ENCODE data around the gene LEFTY2. TPM values are rescaled to one million over a fixed set of nuclear protein-coding genes. Genes with fewer than 3 reads are reported as not detected.

The LEFTY2 gene
- polyA plus RNA-seq, 2 of the 4 experiments (the other 2 are of a cell fraction) = not detected

DNA sequence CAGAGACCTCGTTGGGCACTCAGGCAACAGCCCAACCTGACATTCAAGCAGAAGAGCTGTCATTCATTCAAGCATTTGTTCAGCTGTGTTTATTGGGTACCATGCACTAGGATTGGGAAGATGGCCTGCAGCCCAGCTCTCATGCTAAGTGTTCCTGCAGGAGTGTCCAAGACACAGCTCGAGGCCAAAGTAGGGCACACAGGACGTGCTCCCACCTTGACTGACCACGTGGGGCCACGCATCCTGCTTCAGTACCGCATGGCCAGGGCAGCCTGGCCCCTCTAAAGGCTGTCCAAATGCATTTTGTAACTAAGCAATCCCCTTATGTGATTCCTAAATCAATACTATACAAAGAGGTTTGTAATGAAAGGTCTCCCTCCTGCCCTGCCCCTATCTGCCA, 26.6 kb downstream of the LEFTY2 start:
- H3K9me3 ChIP-seq = no peaks in the 10 kb centered on the region
- peaks cover 8% of the 10 kb centered on the region; the same call in 1 of the 3 replicates for H3K4me1 ChIP-seq
- TF ChIP-seq SREBF2 (IDR thresholded peaks at IDR 0.05) (no peak), JUN (IDR thresholded peaks at IDR 0.05) (no peak), FOXS1 (CRISPR knock-in tag; IDR thresholded peaks at IDR 0.05) (no peak), HEYL (CRISPR knock-in tag; IDR thresholded peaks at IDR 0.05) (no peak), TFCP2L1 (CRISPR knock-in tag; IDR thresholded peaks at IDR 0.05) (no peak), ZNF302 (CRISPR knock-in tag; IDR thresholded peaks at IDR 0.05) (no peak), JUNB (IDR thresholded peaks at IDR 0.05) (no peak), CBX8 (IDR thresholded peaks at IDR 0.05) (no peak), CHD2 (IDR thresholded peaks at IDR 0.05; ENCODE audit: low read length, partially characterized antibody) (no peak), SMC3 (IDR thresholded peaks at IDR 0.05) (no peak)
- POLR2A ChIA-PET = no interaction called here
- H3K4me3 ChIP-seq = no peak overlapping the region
- WGBS (ENCODE audit: missing lambda C conversion rate) = 90% methylated on average over 6 of the region's 6 CpGs
- FAIRE-seq (no peak), ATAC-seq (no peak), DNase-seq (ENCODE audit: low read depth in 1 of 2, low spot score in 1 of 2) (no peak)
- no peak overlapping the region for H3K4me2 ChIP-seq
- CTCF ChIA-PET = interaction anchor here (1.1 to 10.9 kb wide), 3 partner anchors 10 to 441 kb away, joined by 3 to 196 read pairs (median 3); partner anchors contain the start of gene PYCR2
- H3K27ac ChIP-seq = no peak overlapping the region

DNA sequence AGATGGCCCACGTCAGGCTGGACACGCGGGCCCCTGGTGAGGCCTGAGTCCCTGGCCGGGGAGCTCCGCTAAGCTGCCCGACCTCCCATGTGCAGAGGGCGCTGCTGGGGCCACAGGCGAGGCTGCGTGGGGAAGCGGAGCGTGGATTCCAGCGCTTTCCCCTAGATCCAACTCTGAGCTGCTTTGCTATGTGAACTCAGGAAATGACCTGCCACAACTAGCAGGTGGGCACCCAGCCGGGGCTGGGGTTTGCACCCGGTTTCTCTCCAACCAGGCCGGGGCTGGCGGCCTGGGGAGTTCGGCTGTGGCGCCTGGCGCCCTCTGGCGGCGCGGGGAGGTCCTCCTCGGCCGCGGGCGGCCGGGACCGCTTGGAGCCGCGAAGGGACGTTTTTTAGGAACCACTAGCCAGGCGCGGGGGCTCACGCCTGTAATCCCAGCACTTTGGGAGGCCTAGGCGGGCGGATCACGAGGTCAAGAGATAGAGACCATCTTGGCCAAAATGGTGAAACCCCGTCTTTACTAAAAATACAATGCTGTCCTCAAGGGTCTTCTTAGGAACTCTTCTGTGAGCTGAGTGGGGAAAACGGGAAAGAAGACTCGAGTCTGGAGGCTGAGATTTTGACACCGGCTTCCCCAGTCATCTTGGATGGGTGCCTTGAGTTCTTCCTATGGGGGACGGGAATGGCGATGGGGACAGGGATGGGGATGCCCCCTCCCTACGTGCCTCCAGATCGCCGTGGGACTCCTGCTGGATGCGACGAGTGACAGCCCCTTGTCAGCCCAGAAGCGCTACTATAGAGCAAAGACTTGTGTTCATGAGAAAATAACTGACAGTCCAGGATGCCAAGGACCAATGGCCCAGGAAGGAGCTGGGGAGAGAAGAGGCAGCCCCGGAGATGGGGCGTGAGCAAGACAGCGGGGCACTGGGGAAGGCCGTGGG, 29.6 kb downstream of the LEFTY2 start:
- ChIA-PET CTCF (interaction anchor here (0.6 to 12.4 kb wide), 68 partner anchors 7 to 486 kb away, joined by 3 to 207 read pairs (median 4); partner anchors contain the start of genes LEFTY1, LEFTY2, PYCR2 and SRP9), POLR2A (interaction anchor here (0.7 to 2.1 kb wide), 4 partner anchors 12 to 134 kb away, joined by 4 to 14 read pairs (median 6); partner anchors contain the start of genes PYCR2, SRP9 and TMEM63A)
- Histone ChIP-seq H3K27ac (peak overlapping the region; percentile 62 to 79), H3K4me1 (0 out of 3 replicates have a peak, but pooled peaks cover 3% of the 10 kb centered on the region), H3K4me2 (peak overlapping the region; percentile 84), H3K9me3 (no peaks in the 10 kb centered on the region), H3K4me3 (peak overlapping the region; percentile 29)
- no peak for FAIRE-seq
- TF ChIP-seq BHLHE40 (IDR thresholded peaks at IDR 0.05; ENCODE audit: low read depth, low read length) = no peak
- TF ChIP-seq SMC3 (IDR thresholded peaks at IDR 0.05) = peak; percentile 98
- TF ChIP-seq, protein P1, sequence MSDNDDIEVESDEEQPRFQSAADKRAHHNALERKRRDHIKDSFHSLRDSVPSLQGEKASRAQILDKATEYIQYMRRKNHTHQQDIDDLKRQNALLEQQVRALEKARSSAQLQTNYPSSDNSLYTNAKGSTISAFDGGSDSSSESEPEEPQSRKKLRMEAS (IDR thresholded peaks at IDR 0.05) = peak; percentile 54; the same call in 1 of the 2 replicates
- peak; percentile 73 to 95 for TF ChIP-seq RAD21 (conservative IDR thresholded peaks at IDR 0.05 in 1 of 2, IDR thresholded peaks at IDR 0.05 in 1 of 2)
- TF ChIP-seq, protein P2, sequence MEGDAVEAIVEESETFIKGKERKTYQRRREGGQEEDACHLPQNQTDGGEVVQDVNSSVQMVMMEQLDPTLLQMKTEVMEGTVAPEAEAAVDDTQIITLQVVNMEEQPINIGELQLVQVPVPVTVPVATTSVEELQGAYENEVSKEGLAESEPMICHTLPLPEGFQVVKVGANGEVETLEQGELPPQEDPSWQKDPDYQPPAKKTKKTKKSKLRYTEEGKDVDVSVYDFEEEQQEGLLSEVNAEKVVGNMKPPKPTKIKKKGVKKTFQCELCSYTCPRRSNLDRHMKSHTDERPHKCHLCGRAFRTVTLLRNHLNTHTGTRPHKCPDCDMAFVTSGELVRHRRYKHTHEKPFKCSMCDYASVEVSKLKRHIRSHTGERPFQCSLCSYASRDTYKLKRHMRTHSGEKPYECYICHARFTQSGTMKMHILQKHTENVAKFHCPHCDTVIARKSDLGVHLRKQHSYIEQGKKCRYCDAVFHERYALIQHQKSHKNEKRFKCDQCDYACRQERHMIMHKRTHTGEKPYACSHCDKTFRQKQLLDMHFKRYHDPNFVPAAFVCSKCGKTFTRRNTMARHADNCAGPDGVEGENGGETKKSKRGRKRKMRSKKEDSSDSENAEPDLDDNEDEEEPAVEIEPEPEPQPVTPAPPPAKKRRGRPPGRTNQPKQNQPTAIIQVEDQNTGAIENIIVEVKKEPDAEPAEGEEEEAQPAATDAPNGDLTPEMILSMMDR (IDR thresholded peaks at IDR 0.05) = peak; percentile 99
- no peak for TF ChIP-seq HEYL (CRISPR knock-in tag; IDR thresholded peaks at IDR 0.05)
- DNase-seq (ENCODE audit: low read depth in 1 of 2, low spot score in 1 of 2) = peak; percentile 54 to 74
- 35% methylated on average over 47 of the region's 53 CpGs for WGBS (ENCODE audit: missing lambda C conversion rate)
- peak; percentile 86 to 96 for ATAC-seq

DNA sequence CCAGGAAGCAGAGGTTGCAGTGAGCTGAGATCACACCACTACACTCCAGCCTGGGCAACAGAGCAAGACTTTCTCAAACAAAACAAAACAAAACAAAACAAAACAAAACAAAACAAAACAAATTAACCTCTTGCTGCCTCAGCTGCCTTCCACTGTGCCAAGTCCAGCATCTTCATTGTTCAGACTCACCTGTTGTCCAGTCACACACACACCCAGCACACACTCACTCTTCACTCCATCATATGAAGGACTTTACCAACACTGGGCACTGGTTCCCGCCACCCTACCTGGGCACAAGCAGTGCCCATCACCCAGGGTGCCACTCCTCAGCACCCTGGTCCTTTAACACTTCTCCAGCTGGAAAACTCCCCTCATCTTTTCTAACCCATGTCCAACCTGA, 31.5 kb downstream of the LEFTY2 start:
- FAIRE-seq = no peak
- TF ChIP-seq HOXB5 (CRISPR knock-in tag; IDR thresholded peaks at IDR 0.05) = no peak
- TF ChIP-seq POLR2AphosphoS2 (conservative IDR thresholded peaks at IDR 0.05; ENCODE audit: low read length) = no peak
- TF ChIP-seq RAD21 (conservative IDR thresholded peaks at IDR 0.05 in 1 of 2, IDR thresholded peaks at IDR 0.05 in 1 of 2) = no peak
- ATAC-seq = no peak
- no peak for DNase-seq (ENCODE audit: low read depth in 1 of 2, low spot score in 1 of 2)
- ChIA-PET CTCF (interaction anchor here (0.6 to 12.4 kb wide), 8 partner anchors 11 to 439 kb away, joined by 3 to 207 read pairs (median 6); partner anchors contain the start of genes LEFTY1, SRP9 and TMEM63A), POLR2A (no interaction called here)
- H3K27ac ChIP-seq = no peak overlapping the region
- H3K9me3 ChIP-seq = no peaks in the 10 kb centered on the region
- 0 out of 3 replicates have a peak, but pooled peaks cover 3% of the 10 kb centered on the region for H3K4me1 ChIP-seq
- no peak overlapping the region for H3K4me3 ChIP-seq
- WGBS (ENCODE audit: missing lambda C conversion rate) = 93% methylated on average over 1 of the region's 1 CpG
- no peak overlapping the region for H3K4me2 ChIP-seq

Data from A549 (cell line).